ENCODE results near the gene VPS25. TPM values are rescaled to one million over a fixed set of nuclear protein-coding genes. Genes with fewer than 3 reads are reported as not detected.

VPS25 gene
- total RNA-seq, 1 donor from 2014 or later, result 33.2 TPM

Other genes starting within 250 kb of the VPS25 start
- gene NAGLU, start 237.2 kb upstream of the VPS25 start, total RNA-seq (ENCODE audit: insufficient read depth, low replicate concordance), result 26.2 TPM
- gene HSD17B1, start 220.5 kb upstream of the VPS25 start, total RNA-seq (ENCODE audit: insufficient read depth, low replicate concordance), result 3.9 TPM
- 8.2 TPM for gene COASY, start 211.3 kb upstream of the VPS25 start, total RNA-seq (ENCODE audit: insufficient read depth, low replicate concordance)
- gene MLX, start 206.3 kb upstream of the VPS25 start, total RNA-seq (ENCODE audit: insufficient read depth, low replicate concordance), result 22.6 TPM
- 1.2 TPM for gene PSMC3IP, start 195.7 kb upstream of the VPS25 start, total RNA-seq (ENCODE audit: insufficient read depth, low replicate concordance)
- 62.4 TPM for gene RETREG3, start 164.1 kb upstream of the VPS25 start, total RNA-seq (ENCODE audit: insufficient read depth, low replicate concordance)
- gene TUBG1, start 163.8 kb upstream of the VPS25 start, total RNA-seq (ENCODE audit: insufficient read depth, low replicate concordance), result 23.8 TPM
- gene TUBG2, start 114.2 kb upstream of the VPS25 start, total RNA-seq (ENCODE audit: insufficient read depth, low replicate concordance), result 21.4 TPM
- 11.3 TPM for gene PLEKHH3, start 96.5 kb upstream of the VPS25 start, total RNA-seq (ENCODE audit: insufficient read depth, low replicate concordance)
- 6.5 TPM for gene CCR10, start 91.6 kb upstream of the VPS25 start, total RNA-seq (ENCODE audit: insufficient read depth, low replicate concordance)
- 5.1 TPM for gene CNTNAP1, start 90.9 kb upstream of the VPS25 start, total RNA-seq (ENCODE audit: insufficient read depth, low replicate concordance)
- gene EZH1, start 28.4 kb upstream of the VPS25 start, total RNA-seq (ENCODE audit: insufficient read depth, low replicate concordance), result 43.6 TPM
- 0.96 TPM for gene RAMP2, start 12.2 kb upstream of the VPS25 start, total RNA-seq (ENCODE audit: insufficient read depth, low replicate concordance)
- gene WNK4, start 7.2 kb downstream of the VPS25 start, total RNA-seq (ENCODE audit: insufficient read depth, low replicate concordance), result not detected
- 47.2 TPM for gene COA3, start 25.3 kb downstream of the VPS25 start, total RNA-seq (ENCODE audit: insufficient read depth, low replicate concordance)
- gene CNTD1, start 25.4 kb downstream of the VPS25 start, total RNA-seq (ENCODE audit: insufficient read depth, low replicate concordance), result 0.96 TPM
- gene BECN1, start 50.8 kb downstream of the VPS25 start, total RNA-seq (ENCODE audit: insufficient read depth, low replicate concordance), result 142 TPM
- 22.6 TPM for gene PSME3, start 59.9 kb downstream of the VPS25 start, total RNA-seq (ENCODE audit: insufficient read depth, low replicate concordance)
- gene AOC2, start 71.1 kb downstream of the VPS25 start, total RNA-seq (ENCODE audit: insufficient read depth, low replicate concordance), result 1.4 TPM
- gene AOC3, start 77.8 kb downstream of the VPS25 start, total RNA-seq (ENCODE audit: insufficient read depth, low replicate concordance), result 89.1 TPM
- gene G6PC1, start 127.3 kb downstream of the VPS25 start, total RNA-seq (ENCODE audit: insufficient read depth, low replicate concordance), result not detected
- gene AARSD1, start 191.0 kb downstream of the VPS25 start, total RNA-seq (ENCODE audit: insufficient read depth, low replicate concordance), result 38.3 TPM
- gene PTGES3L, start 206.6 kb downstream of the VPS25 start, total RNA-seq (ENCODE audit: insufficient read depth, low replicate concordance), result 10.4 TPM
- 17.8 TPM for gene RUNDC1, start 207.1 kb downstream of the VPS25 start, total RNA-seq (ENCODE audit: insufficient read depth, low replicate concordance)
- gene RPL27, start 225.0 kb downstream of the VPS25 start, total RNA-seq (ENCODE audit: insufficient read depth, low replicate concordance), result 1,521 TPM
- 1.4 TPM for gene IFI35, start 233.3 kb downstream of the VPS25 start, total RNA-seq (ENCODE audit: insufficient read depth, low replicate concordance)
- gene VAT1, start 248.9 kb downstream of the VPS25 start, total RNA-seq (ENCODE audit: insufficient read depth, low replicate concordance), result 38.8 TPM

All from umbilical cord (tissue), 1 donor.